Stimulated activated CD4-positive, alpha-beta T cell treated with anti-CD3 and anti-CD28 coated beads, Interleukin-12 subunit alpha, Interleukin-12 subunit beta, amount 100 ng/mL, for 24 hours (primary cell): ENCODE results near the gene IQCE.

ENCODE experiments used
- DNase-seq, 2 experiments: peaks; one replicate each; pipeline ENCODE4 v3.0.0-alpha.2; 2020; ENCODE audit warnings: low read depth in 2 of 2

IQCE gene

GRCh38 chr7:2614631-2615330, 56.0 kb downstream of the IQCE start:
- DNase-seq: no peak

- DNase-seq: no peak
Observed at GRCh38 chr7:2616387-2617324, 57.9 kb downstream of the IQCE start.

GRCh38 chr7:2617325-2617905, 58.6 kb downstream of the IQCE start:
- no peak for DNase-seq

- DNase-seq: no peak
Observed at GRCh38 chr7:2619116-2619515, 60.3 kb downstream of the IQCE start.

GRCh38 chr7:2621061-2621828, 62.5 kb downstream of the IQCE start:
- DNase-seq: no peak

- no peak for DNase-seq
Observed at GRCh38 chr7:2621948-2622640, 63.3 kb downstream of the IQCE start.

- DNase-seq: no peak
Observed at GRCh38 chr7:2622869-2623697, 64.3 kb downstream of the IQCE start.

- no peak for DNase-seq
Observed at GRCh38 chr7:2623698-2624014, 64.9 kb downstream of the IQCE start.

GRCh38 chr7:2624293-2624886, 65.6 kb downstream of the IQCE start:
- no peak for DNase-seq

GRCh38 chr7:2626498-2627117, 67.8 kb downstream of the IQCE start:
- DNase-seq: no peak

GRCh38 chr7:2627258-2628129, 68.7 kb downstream of the IQCE start:
- DNase-seq: no peak

GRCh38 chr7:2628130-2628482, 69.3 kb downstream of the IQCE start:
- no peak for DNase-seq

GRCh38 chr7:2628891-2629290, 70.1 kb downstream of the IQCE start:
- no peak for DNase-seq

- DNase-seq: no peak
Observed at GRCh38 chr7:2629746-2630681, 71.2 kb downstream of the IQCE start.

GRCh38 chr7:2631946-2632732, 73.4 kb downstream of the IQCE start, which contains the start of gene TTYH3:
TSS of gene TTYH3 (plus strand) at chr7:2631986. CDS start at chr7:2632156, 170 bp downstream.
- DNase-seq: no peak

GRCh38 chr7:2632733-2633537, 74.2 kb downstream of the IQCE start:
- DNase-seq: peak; percentile 22 to 46
